GM12878 (cell line): ENCODE results near the gene PRKX. TPM values are rescaled to one million over a fixed set of nuclear protein-coding genes. Genes with fewer than 3 reads are reported as not detected.

ENCODE experiments used
- ATAC-seq: fragments of 200-7000 bp; cut with Tn5 transposase; 3 replicates; pipeline ENCODE4 v1.9.1; 2020; ENCODE audit warnings: mild to moderate bottlenecking, moderate library complexity
- BruUV-seq: library from RNA; stranded (reverse); fragments of 400-500 nt; replicated peaks from 2 replicates; lab custom pipeline; 2021; lab: Mats Ljungman, UMichigan
- CTCF ChIA-PET: fragments of 300-600 bp; sonication (Branson Sonifier 250); formaldehyde crosslinking; extraction: SDS; loops from one replicate; lab custom pipeline; 2021; ENCODE audit warnings: inconsistent platforms; lab: Yijun Ruan, JAX
- POLR2A ChIA-PET: fragments of 350-600 bp; formaldehyde crosslinking; extraction: SDS; loops from one replicate; lab custom pipeline; 2021; ENCODE audit warnings: inconsistent platforms; lab: Charles Lee
- RAD21 ChIA-PET: fragments of 300-600 bp; sonication (Branson Sonifier 250); formaldehyde crosslinking; loops from one replicate; lab custom pipeline; 2023; ENCODE audit warnings: antibody characterized with exemption; ENCODE audit not compliant: unreplicated experiment; lab: Charles Lee
- SMC1A ChIA-PET: fragments of 300-600 bp; sonication (Branson Sonifier 250); formaldehyde crosslinking; loops from one replicate; lab custom pipeline; 2023; ENCODE audit not compliant: unreplicated experiment, uncharacterized antibody; lab: Charles Lee
- DNase-seq: peaks from one replicate; pipeline ENCODE4 v3.0.0-alpha.2; 2011; ENCODE audit warnings: low read depth, low spot score
- FAIRE-seq: peaks from 3 replicates; lab custom pipeline; 2011; peaks lifted over from hg19 to GRCh38; lab: Jason Lieb, UNC
- H2AFZ ChIP-seq: 2 replicates; pipeline ENCODE4 v1.6.0; 2011; ENCODE audit warnings: low read depth, low read length, control low read depth; ENCODE audit not compliant: control insufficient read depth
- H3K27ac ChIP-seq: 2 replicates; pipeline ENCODE4 v1.5.1; 2011; ENCODE audit warnings: control low read depth; ENCODE audit not compliant: control insufficient read depth, insufficient read depth
- H3K27me3 ChIP-seq, 2 experiments: replicated peaks in 1 of 2; 2 replicates each; pipeline versions ENCODE4 v1.6.0 to v1.6.1; 2011; ENCODE audit warnings: low read length in 1 of 2; ENCODE audit not compliant: control insufficient read depth in 2 of 2, insufficient read depth in 2 of 2
- H3K36me3 ChIP-seq, 2 experiments: 2 replicates each; pipeline ENCODE4 v1.5.1; 2011; ENCODE audit warnings: low read length in 1 of 2; ENCODE audit not compliant: control insufficient read depth in 2 of 2, insufficient read depth in 2 of 2
- H3K4me1 ChIP-seq: 2 replicates; pipeline ENCODE4 v1.6.1; 2011; ENCODE audit warnings: mild to moderate bottlenecking, low read length, moderate library complexity, mixed read lengths; ENCODE audit not compliant: control insufficient read depth, insufficient read depth
- H3K4me2 ChIP-seq: 2 replicates; pipeline ENCODE4 v1.6.0; 2011; ENCODE audit warnings: control low read depth; ENCODE audit not compliant: control insufficient read depth, insufficient read depth
- H3K4me3 ChIP-seq: fragments of 200-600 bp; sonication (generic); 2 replicates; pipeline ENCODE4 v1.5.1; 2016
- H3K79me2 ChIP-seq: 2 replicates; pipeline ENCODE4 v1.6.0; 2011; ENCODE audit warnings: low read length; ENCODE audit not compliant: control insufficient read depth, insufficient read depth
- H3K9ac ChIP-seq: 2 replicates; pipeline ENCODE4 v1.8.0; 2011; ENCODE audit warnings: low read length, control low read depth, mixed read lengths; ENCODE audit not compliant: control insufficient read depth, insufficient read depth
- H3K9me3 ChIP-seq: replicated peaks from 3 replicates; pipeline ENCODE4 v1.5.1; 2011; ENCODE audit warnings: mild to moderate bottlenecking, low read length; ENCODE audit not compliant: control insufficient read depth, insufficient read depth
- H4K20me1 ChIP-seq: 2 replicates; pipeline ENCODE4 v1.6.0; 2011; ENCODE audit not compliant: control insufficient read depth, insufficient read depth
- CBX3 ChIP-seq: fragments of 200-600 bp; sonication (generic); IDR thresholded peaks from 2 replicates; pipeline ENCODE4 v1.6.1; 2016; ENCODE audit warnings: low read depth, borderline replicate concordance
- CHD2 ChIP-seq: IDR thresholded peaks from 2 replicates; pipeline ENCODE4 v1.6.1; 2011; ENCODE audit warnings: low read depth, low read length, improper control_type of control experiment, borderline replicate concordance
- DPF2 ChIP-seq: fragments of 450-650 bp; IDR thresholded peaks from 2 replicates; pipeline ENCODE4 v1.6.1; 2017; ENCODE audit warnings: mild to moderate bottlenecking
- E2F4 ChIP-seq: IDR thresholded peaks from 2 replicates; pipeline ENCODE4 v1.6.1; 2012; ENCODE audit warnings: low read depth, low read length, improper control_type of control experiment
- MYB ChIP-seq: fragments of 150-350 bp; IDR thresholded peaks from 2 replicates; pipeline ENCODE4 v1.6.1; 2014; ENCODE audit warnings: mild to moderate bottlenecking, low read depth, low read length, borderline replicate concordance
- MYC ChIP-seq: IDR thresholded peaks from 2 replicates; pipeline ENCODE4 v1.6.1; 2011; ENCODE audit warnings: mild to moderate bottlenecking, low read length, moderate library complexity, inconsistent platforms; ENCODE audit not compliant: insufficient read depth, insufficient replicate concordance, insufficient read length, severe bottlenecking
- NR2F1 ChIP-seq: fragments of 450-650 bp; conservative IDR thresholded peaks from 2 replicates; pipeline ENCODE4 v1.6.1; 2017; ENCODE audit warnings: mild to moderate bottlenecking
- RCOR1 ChIP-seq: conservative IDR thresholded peaks from 2 replicates; pipeline ENCODE4 v1.6.1; 2012; ENCODE audit warnings: low read depth, low read length, improper control_type of control experiment
- RFX5 ChIP-seq: IDR thresholded peaks from 2 replicates; pipeline ENCODE4 v1.6.1; 2011; ENCODE audit warnings: low read depth, low read length, improper control_type of control experiment
- SP1 ChIP-seq: IDR thresholded peaks from one replicate; pipeline ENCODE4 v1.6.1; 2011; ENCODE audit warnings: low read depth, low read length
- ZSCAN29 ChIP-seq: fragments of 450-650 bp; IDR thresholded peaks from 2 replicates; pipeline ENCODE4 v1.6.1; 2017; ENCODE audit warnings: mild to moderate bottlenecking, moderate library complexity
- WGBS: methylation state at CpG from one replicate; pipeline ENCODE4 v1.1.6; 2016; ENCODE audit warnings: low lambda C conversion rate; ENCODE audit not compliant: insufficient replicate concordance, insufficient coverage; ENCODE audit errors: missing lambda C conversion rate; 5-methylcytosine and 5-hydroxymethylcytosine counted together
- in situ Hi-C: fragments of 300-500 bp; cut with MboI; formaldehyde crosslinking; loops from 9 replicates; pipeline ENCODE4 v1.14.3; 2018; ENCODE audit warnings: mixed read lengths
- intact Hi-C: fragments of 100-400 bp; cut with micrococcal nuclease; formaldehyde crosslinking; loops from one replicate; pipeline ENCODE4 v1.14.2; 2022; ENCODE audit not compliant: unreplicated experiment
- polyA plus RNA-seq, 11 experiments: library from polyadenylated mRNA; depleted of rRNA in 4 of 11; unstranded in 6 of 11; stranded (reverse) in 5 of 11; fragments of >200 nt; fragmentation: Nextera tagmentation in 4 of 11; fragmentation: Illumina TruSeq in 1 of 11; extraction: Ambion mirVana in 4 of 11; extraction: Trizol in 1 of 11; gene quantifications; 1 replicate in 1 of 11; 2 replicates in 10 of 11; pipeline versions ENCODE4 v1.2.1 to v1.2.3, GENCODE V29; 2011 to 2016; ENCODE audit warnings: inconsistent platforms in 2 of 11, missing spikeins in 2 of 11, low read depth in 1 of 11
- total RNA-seq, 4 experiments: library from RNA; depleted of rRNA in 3 of 4; stranded (reverse); fragments of >200 nt in 3 of 4; fragmentation: Illumina TruSeq in 1 of 4; extraction: Trizol in 1 of 4; gene quantifications; 2 replicates each; pipeline versions ENCODE4 v1.2.1 to v1.2.3, GENCODE V29; 2013 to 2021

The PRKX gene
- total and polyA plus RNA-seq, 10 of the 15 experiments (the other 5 are each of a cell fraction or from before 2014, with no cell fraction given): 3.9 to 45.3 (median 23.9) TPM

GRCh38 chrX:3636803-3637202, 76.6 kb downstream of the PRKX start:
- BruUV-seq: no TSS peak
- H2AFZ ChIP-seq: no peak overlapping the region
- TF ChIP-seq NR2F1 (no peak), CBX3 (no peak), DPF2 (no peak), MYC (no peak), RFX5 (no peak), E2F4 (no peak), RCOR1 (no peak), MYB (no peak), CHD2 (no peak), ZSCAN29 (no peak), SP1 (no peak)
- no peak overlapping the region for H3K4me2 ChIP-seq
- H3K79me2 ChIP-seq: no peaks in the 10 kb centered on the region
- ChIA-PET RAD21 (no interaction called here), SMC1A (interaction anchor here (0.9 kb wide), 1 partner anchor 507 kb away, joined by 3 read pairs; no protein-coding TSS in a partner anchor), CTCF (interaction anchor here (0.6 to 2.2 kb wide), 6 partner anchors 12 to 175 kb away, joined by 3 to 8 read pairs (median 3); no protein-coding TSS in a partner anchor), POLR2A (no interaction called here)
- intact Hi-C loops (loop anchor here (5.0 kb wide), 1 partner anchor 520 kb away; no protein-coding TSS in a partner anchor), in situ Hi-C loops (loop anchor here (5.0 kb wide), 1 partner anchor 605 kb away; no protein-coding TSS in a partner anchor)
- H3K27me3 ChIP-seq: no peaks in the 10 kb centered on the region
- no peaks in the 10 kb centered on the region for H4K20me1 ChIP-seq
- 100% methylated on average over 4 of the region's 4 CpGs for WGBS
- H3K9me3 ChIP-seq: no peaks in the 10 kb centered on the region
- ATAC-seq: no peak
- H3K9ac ChIP-seq: no peak overlapping the region
- no peak overlapping the region for H3K27ac ChIP-seq
- no peak for DNase-seq
- H3K4me3 ChIP-seq: no peak overlapping the region
- peaks cover 3 to 4% of the 10 kb centered on the region in 2 experiments; a peak in 3 of 4 replicates for H3K36me3 ChIP-seq
- no peaks in the 10 kb centered on the region for H3K4me1 ChIP-seq
- FAIRE-seq: no peak
